ENCODE measurements around the gene ATL2.
"Not testable (repeated sequence)": the region's sequence is repeated elsewhere in the genome, so short reads cannot be mapped to it uniquely, and the experiment has no call there.

The ATL2 gene

GRCh38 chr2:38274286-38275276 lies 102.5 kb downstream of the ATL2 start:
- DNase-seq (ENCODE audit: low read depth) = no peak

- no peak for DNase-seq (ENCODE audit: low read depth)
Observed at GRCh38 chr2:38271697-38272096, 105.4 kb downstream of the ATL2 start.

GRCh38 chr2:38269421-38269820 lies 107.7 kb downstream of the ATL2 start:
- no peak for DNase-seq (ENCODE audit: low read depth)

- no peak for DNase-seq (ENCODE audit: low read depth)
Observed at GRCh38 chr2:38268691-38269327, 108.3 kb downstream of the ATL2 start.

GRCh38 chr2:38268001-38268400 lies 109.1 kb downstream of the ATL2 start:
- DNase-seq (ENCODE audit: low read depth) = no peak

GRCh38 chr2:38267270-38267925 lies 109.7 kb downstream of the ATL2 start:
- no peak for DNase-seq (ENCODE audit: low read depth)

- no peak for DNase-seq (ENCODE audit: low read depth)
Observed at GRCh38 chr2:38266382-38267061, 110.6 kb downstream of the ATL2 start.

- DNase-seq (ENCODE audit: low read depth) = no peak
Observed at GRCh38 chr2:38265461-38265860, 111.6 kb downstream of the ATL2 start.

GRCh38 chr2:38264396-38265221 lies 112.5 kb downstream of the ATL2 start:
- no peak for DNase-seq (ENCODE audit: low read depth)

GRCh38 chr2:38263293-38263692 lies 113.8 kb downstream of the ATL2 start:
- DNase-seq (ENCODE audit: low read depth) = no peak

- DNase-seq (ENCODE audit: low read depth) = no peak
Observed at GRCh38 chr2:38262069-38262871, 114.8 kb downstream of the ATL2 start.

GRCh38 chr2:38261569-38262068 lies 115.5 kb downstream of the ATL2 start:
- DNase-seq (ENCODE audit: low read depth) = no peak

GRCh38 chr2:38260972-38261371 lies 116.1 kb downstream of the ATL2 start:
- DNase-seq (ENCODE audit: low read depth) = no peak

- DNase-seq (ENCODE audit: low read depth) = no peak
Observed at GRCh38 chr2:38260469-38260868, 116.6 kb downstream of the ATL2 start.

GRCh38 chr2:38259311-38259710 lies 117.8 kb downstream of the ATL2 start:
- DNase-seq (ENCODE audit: low read depth) = no peak

GRCh38 chr2:38257680-38258079 lies 119.4 kb downstream of the ATL2 start:
- not testable (repeated sequence) for DNase-seq (ENCODE audit: low read depth)

GRCh38 chr2:38256610-38257009 lies 120.5 kb downstream of the ATL2 start:
- no peak for DNase-seq (ENCODE audit: low read depth)

GRCh38 chr2:38255211-38255610 lies 121.9 kb downstream of the ATL2 start:
- DNase-seq (ENCODE audit: low read depth) = no peak

GRCh38 chr2:38254796-38255195 lies 122.3 kb downstream of the ATL2 start:
- no peak for DNase-seq (ENCODE audit: low read depth)

- no peak for DNase-seq (ENCODE audit: low read depth)
Observed at GRCh38 chr2:38251940-38252339, 125.1 kb downstream of the ATL2 start.
